Panc1 (cell line): ENCODE measurements around the gene OR11A1. TPM values are rescaled to one million over a fixed set of nuclear protein-coding genes. Genes with fewer than 3 reads are reported as not detected.
A peak's percentile ranks its signal among the peaks of the same experiment; 100 is the strongest.

Experiments
- ATAC-seq: fragments of 200-7000 bp; cut with Tn5 transposase; 2 replicates; pipeline ENCODE4 v1.9.1; 2020; ENCODE audit warnings: mild to moderate bottlenecking, moderate library complexity
- BruUV-seq: library from RNA; stranded (reverse); fragments of 400-500 nt; replicated peaks from 2 replicates; lab custom pipeline; 2021; lab: Mats Ljungman, UMichigan
- CTCF ChIA-PET: fragments of 300-600 bp; sonication (Branson Sonifier 250); formaldehyde crosslinking; loops from one replicate; lab custom pipeline; 2022; ENCODE audit warnings: antibody characterized with exemption; lab: Charles Lee
- POLR2A ChIA-PET: fragments of 300-600 bp; sonication (Branson Sonifier 250); formaldehyde crosslinking; loops from one replicate; lab custom pipeline; 2022; ENCODE audit warnings: antibody characterized with exemption; lab: Charles Lee
- DNase-seq: peaks from one replicate; pipeline ENCODE4 v3.0.0-alpha.2; 2010; ENCODE audit warnings: low read depth, low spot score
- H3K27ac ChIP-seq: 2 replicates; pipeline ENCODE4 v1.5.1; 2011; ENCODE audit warnings: mild to moderate bottlenecking, low read length, inconsistent platforms
- H3K27me3 ChIP-seq: fragments of 200-500 bp; sonication (Bioruptor generic); 2 replicates; pipeline ENCODE4 v1.6.0; 2014; ENCODE audit warnings: low read length, inconsistent platforms; ENCODE audit not compliant: control insufficient read depth, insufficient read depth
- H3K36me3 ChIP-seq: fragments of 200-500 bp; sonication (Bioruptor generic); 2 replicates; pipeline ENCODE4 v1.5.1; 2014; ENCODE audit warnings: inconsistent platforms, mild to moderate bottlenecking, low read length, moderate library complexity; ENCODE audit not compliant: control insufficient read depth, insufficient read depth
- H3K4me1 ChIP-seq: 2 replicates; pipeline ENCODE4 v1.5.1; 2011; ENCODE audit warnings: inconsistent platforms, mild to moderate bottlenecking, low read length, moderate library complexity; ENCODE audit not compliant: control insufficient read depth, insufficient read depth
- H3K4me3 ChIP-seq, 2 experiments: 2 replicates each; pipeline ENCODE4 v1.5.1; 2011 to 2012; ENCODE audit warnings: low read depth in 2 of 2, low read length in 2 of 2, mild to moderate bottlenecking in 2 of 2, inconsistent platforms in 1 of 2, moderate library complexity in 1 of 2
- H3K9me3 ChIP-seq: fragments of 200-500 bp; sonication (Bioruptor generic); 2 replicates; pipeline ENCODE4 v1.5.1; 2014; ENCODE audit warnings: low read depth, mild to moderate bottlenecking, inconsistent platforms, low read length, moderate library complexity; ENCODE audit not compliant: control insufficient read depth, insufficient read depth
- REST ChIP-seq, 2 experiments: IDR thresholded peaks; 2 replicates each; pipeline ENCODE4 v1.6.1; 2011 to 2012; ENCODE audit warnings: low read depth in 2 of 2, control low read depth in 1 of 2, low read length in 1 of 2, mild to moderate bottlenecking in 1 of 2, moderate library complexity in 1 of 2; ENCODE audit not compliant: insufficient read depth in 1 of 2
- SIN3A ChIP-seq: IDR thresholded peaks from 2 replicates; pipeline ENCODE4 v1.6.1; 2012; ENCODE audit warnings: low read depth, mild to moderate bottlenecking, low read length, moderate library complexity, borderline replicate concordance; ENCODE audit not compliant: insufficient read depth
- TCF7L2 ChIP-seq: IDR thresholded peaks from 2 replicates; pipeline ENCODE4 v1.6.1; 2011; ENCODE audit warnings: mild to moderate bottlenecking, low read depth, low read length, inconsistent platforms
- in situ Hi-C: cut with HindIII; loops from 2 replicates; pipeline ENCODE4 v1.10.0; 2016; ENCODE audit warnings: low sequenced_read_pairs, low pct_unique_long_range_greater_than_20kb
- intact Hi-C: fragments of 100-400 bp; cut with micrococcal nuclease; formaldehyde crosslinking; loops from one replicate; pipeline ENCODE4 v1.10.0; 2022; ENCODE audit not compliant: unreplicated experiment
- total RNA-seq: library from RNA; stranded (reverse); gene quantifications from one replicate; pipeline ENCODE4 v1.2.1, GENCODE V29; 2021; ENCODE audit not compliant: unreplicated experiment
- TF ChIP-seq, protein P1 (sequence below): fragments of 450-650 bp; IDR thresholded peaks from 2 replicates; pipeline ENCODE4 v1.5.1; 2017; ENCODE audit warnings: mild to moderate bottlenecking

The OR11A1 gene
- total RNA-seq, 1 experiment from 2014 or later, result not detected

DNA sequence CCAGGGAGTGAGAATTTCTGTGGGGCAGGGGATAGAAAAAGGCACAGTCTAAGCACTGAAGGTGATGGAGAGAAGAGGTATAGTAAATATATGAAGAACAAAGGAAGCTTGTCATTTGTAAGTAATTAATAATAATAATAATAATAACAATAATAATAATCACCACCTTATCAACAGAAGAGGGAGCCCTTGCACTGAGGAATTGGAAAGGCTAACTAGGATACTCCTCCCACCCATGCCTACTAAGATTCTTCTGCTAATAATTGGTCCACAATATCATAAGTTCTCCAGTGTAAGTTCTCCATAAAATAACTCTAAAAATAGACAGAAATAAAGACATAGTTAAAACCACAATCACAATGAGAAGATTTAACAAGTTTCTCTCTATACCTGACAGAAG, 80.9 kb downstream of the OR11A1 start:
- TF ChIP-seq TCF7L2 (no peak), REST (IDR thresholded peaks at IDR 0.05; ENCODE audit: insufficient read depth in 1 of 2, low read depth in 2 of 2, low read length in 1 of 2) (no peak), SIN3A (no peak)
- TF ChIP-seq, protein P1, sequence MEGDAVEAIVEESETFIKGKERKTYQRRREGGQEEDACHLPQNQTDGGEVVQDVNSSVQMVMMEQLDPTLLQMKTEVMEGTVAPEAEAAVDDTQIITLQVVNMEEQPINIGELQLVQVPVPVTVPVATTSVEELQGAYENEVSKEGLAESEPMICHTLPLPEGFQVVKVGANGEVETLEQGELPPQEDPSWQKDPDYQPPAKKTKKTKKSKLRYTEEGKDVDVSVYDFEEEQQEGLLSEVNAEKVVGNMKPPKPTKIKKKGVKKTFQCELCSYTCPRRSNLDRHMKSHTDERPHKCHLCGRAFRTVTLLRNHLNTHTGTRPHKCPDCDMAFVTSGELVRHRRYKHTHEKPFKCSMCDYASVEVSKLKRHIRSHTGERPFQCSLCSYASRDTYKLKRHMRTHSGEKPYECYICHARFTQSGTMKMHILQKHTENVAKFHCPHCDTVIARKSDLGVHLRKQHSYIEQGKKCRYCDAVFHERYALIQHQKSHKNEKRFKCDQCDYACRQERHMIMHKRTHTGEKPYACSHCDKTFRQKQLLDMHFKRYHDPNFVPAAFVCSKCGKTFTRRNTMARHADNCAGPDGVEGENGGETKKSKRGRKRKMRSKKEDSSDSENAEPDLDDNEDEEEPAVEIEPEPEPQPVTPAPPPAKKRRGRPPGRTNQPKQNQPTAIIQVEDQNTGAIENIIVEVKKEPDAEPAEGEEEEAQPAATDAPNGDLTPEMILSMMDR, result peak; percentile 16; the same call in 1 of the 2 replicates
- no peaks in the 10 kb centered on the region for H3K36me3 ChIP-seq
- ChIA-PET POLR2A (no interaction called here), CTCF (no interaction called here)
- no peaks in the 10 kb centered on the region for H3K9me3 ChIP-seq
- BruUV-seq, result no TSS peak
- H3K27ac ChIP-seq, result no peak overlapping the region
- no peaks in the 10 kb centered on the region for H3K4me1 ChIP-seq
- no peaks in the 10 kb centered on the region; the same call in 1 of the 2 replicates for H3K27me3 ChIP-seq
- no peak overlapping the region for H3K4me3 ChIP-seq
- ATAC-seq (no peak), DNase-seq (no peak)
- in situ Hi-C loops, result no loop called here
- intact Hi-C loops, result no loop called here

Other genes with a start within 250 kb of the OR11A1 start
- not detected for gene OR14J1, start 155.4 kb downstream of the OR11A1 start, total RNA-seq
- not detected for gene OR5V1, start 88.2 kb downstream of the OR11A1 start, total RNA-seq
- not detected for gene OR12D3, start 81.8 kb downstream of the OR11A1 start, total RNA-seq
- gene OR12D2, start 61.4 kb downstream of the OR11A1 start, total RNA-seq, result not detected
- not detected for gene OR12D1, start 42.1 kb downstream of the OR11A1 start, total RNA-seq
- not detected for gene OR10C1, start 17.8 kb downstream of the OR11A1 start, total RNA-seq
- not detected for gene OR2H1, start 84 bp upstream of the OR11A1 start, total RNA-seq
- not detected for gene MAS1L, start 30.9 kb upstream of the OR11A1 start, total RNA-seq
- gene UBD, start 102.7 kb upstream of the OR11A1 start, total RNA-seq, result 0.54 TPM
- gene OR2H2, start 128.1 kb upstream of the OR11A1 start, total RNA-seq, result not detected
- gene GABBR1, start 176.1 kb upstream of the OR11A1 start, total RNA-seq, result 11.9 TPM
- not detected for gene MOG, start 200.0 kb upstream of the OR11A1 start, total RNA-seq
- not detected for gene ZFP57, start 224.1 kb upstream of the OR11A1 start, total RNA-seq